ENCODE data around the gene DAZAP2.
"Not testable (repeated sequence)": the region's sequence is repeated elsewhere in the genome, so short reads cannot be mapped to it uniquely, and the experiment has no call there.

DAZAP2 gene

GRCh38 chr12:51217133-51217967 lies 21.3 kb upstream of the DAZAP2 start:
- DNase-seq: peak; percentile 60 to 72

GRCh38 chr12:51217968-51218606 lies 20.5 kb upstream of the DAZAP2 start, which contains the start of gene POU6F1:
TSS of gene POU6F1 (minus strand) at chr12:51218062. CDS start at chr12:51206836, 11,226 bp downstream.
- DNase-seq: peak; percentile 78 to 84

GRCh38 chr12:51218607-51219161 lies 19.9 kb upstream of the DAZAP2 start:
- DNase-seq: no peak

GRCh38 chr12:51219322-51219721 lies 19.3 kb upstream of the DAZAP2 start:
- DNase-seq: no peak

- DNase-seq: not testable (repeated sequence)
These were observed 18.8 kb upstream of the DAZAP2 start for GRCh38 chr12:51219857-51220256.

- no peak for DNase-seq
These were observed 16.2 kb upstream of the DAZAP2 start for GRCh38 chr12:51222461-51222860.

- no peak for DNase-seq
These were observed 14.0 kb upstream of the DAZAP2 start for GRCh38 chr12:51224625-51225024.

- DNase-seq: no peak
These were observed 13.4 kb upstream of the DAZAP2 start for GRCh38 chr12:51225234-51225633.

- no peak for DNase-seq
These were observed 12.9 kb upstream of the DAZAP2 start for GRCh38 chr12:51225771-51226170.

GRCh38 chr12:51227112-51227511 lies 11.5 kb upstream of the DAZAP2 start:
- DNase-seq: not testable (repeated sequence)

GRCh38 chr12:51227962-51228361 lies 10.7 kb upstream of the DAZAP2 start:
- no peak for DNase-seq

GRCh38 chr12:51229116-51229809 lies 9.4 kb upstream of the DAZAP2 start:
- DNase-seq: no peak

GRCh38 chr12:51232642-51233041 lies 6.0 kb upstream of the DAZAP2 start:
- no peak for DNase-seq

GRCh38 chr12:51234530-51234929 lies 4.1 kb upstream of the DAZAP2 start:
- DNase-seq: no peak

GRCh38 chr12:51238037-51238509 lies 553 bp upstream of the DAZAP2 start:
- no peak for DNase-seq

GRCh38 chr12:51240971-51241370 lies 2.3 kb downstream of the DAZAP2 start:
- no peak for DNase-seq

- peak in 1 of 2 donors; percentile 51 for DNase-seq
These were observed 3.5 kb downstream of the DAZAP2 start for GRCh38 chr12:51242120-51242519.

GRCh38 chr12:51242876-51243275 lies 4.2 kb downstream of the DAZAP2 start:
- no peak for DNase-seq

GRCh38 chr12:51244269-51244668 lies 5.6 kb downstream of the DAZAP2 start:
- DNase-seq: no peak

GRCh38 chr12:51245476-51246253 lies 7.0 kb downstream of the DAZAP2 start:
- DNase-seq: no peak

GRCh38 chr12:51246254-51246853 lies 7.7 kb downstream of the DAZAP2 start:
- peak; percentile 75 for DNase-seq
